Glomerular endothelial cell (primary cell): ENCODE measurements around the gene CAT. TPM values are rescaled to one million over a fixed set of nuclear protein-coding genes. Genes with fewer than 3 reads are reported as not detected.

Experiments used
- DNase-seq: peaks from one replicate; pipeline ENCODE4 v3.0.0-alpha.2; 2011; ENCODE audit warnings: low read depth, low spot score; ENCODE audit errors: extremely low read depth
- total RNA-seq: library from RNA; depleted of rRNA; stranded (reverse); fragments of >200 nt; gene quantifications from 2 replicates; pipeline ENCODE4 v1.2.3, GENCODE V29; 2015

The CAT gene
- total RNA-seq: 31.2 and 37.3 TPM in 2 replicates

DNA sequence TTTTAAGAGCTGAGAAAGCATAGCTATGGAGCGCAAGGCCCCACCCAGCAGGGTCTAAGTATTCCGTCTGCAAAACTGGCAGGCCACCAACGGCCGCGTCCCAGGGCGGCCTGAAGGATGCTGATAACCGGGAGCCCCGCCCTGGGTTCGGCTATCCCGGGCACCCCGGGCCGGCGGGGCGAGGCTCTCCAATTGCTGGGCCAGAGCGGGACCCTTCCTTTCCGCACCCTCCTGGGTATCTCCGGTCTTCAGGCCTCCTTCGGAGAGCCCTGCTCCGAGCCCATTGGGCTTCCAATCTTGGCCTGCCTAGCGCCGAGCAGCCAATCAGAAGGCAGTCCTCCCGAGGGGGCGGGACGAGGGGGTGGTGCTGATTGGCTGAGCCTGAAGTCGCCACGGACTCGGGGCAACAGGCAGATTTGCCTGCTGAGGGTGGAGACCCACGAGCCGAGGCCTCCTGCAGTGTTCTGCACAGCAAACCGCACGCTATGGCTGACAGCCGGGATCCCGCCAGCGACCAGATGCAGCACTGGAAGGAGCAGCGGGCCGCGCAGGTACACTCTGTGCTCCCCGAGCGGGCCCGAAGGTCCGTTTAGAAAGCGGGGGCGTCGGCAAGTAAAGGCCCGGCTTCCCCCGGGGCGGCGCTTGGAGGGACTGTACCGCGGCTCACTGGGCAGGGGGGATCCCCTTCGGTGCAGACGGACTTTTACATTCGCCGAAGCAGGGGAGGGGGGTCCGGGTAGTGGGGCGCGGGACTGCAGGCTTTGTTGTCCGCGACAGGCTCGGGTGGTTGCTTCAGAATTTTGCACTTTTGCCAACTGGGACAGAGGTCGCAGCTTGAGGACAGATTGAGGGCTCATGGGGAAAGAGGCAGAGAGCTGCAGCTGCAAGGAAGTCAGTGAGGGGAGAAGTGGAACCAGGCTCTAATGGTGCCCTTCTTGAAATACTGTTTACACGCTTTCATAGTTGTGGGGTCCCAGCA, at the start of gene CAT:
Gene CAT, plus strand, starts transcription at position 406 of the 979 bp plus-strand sequence. Its CDS starts 80 bp downstream, at position 486.
- peak; percentile 71 for DNase-seq

DNA sequence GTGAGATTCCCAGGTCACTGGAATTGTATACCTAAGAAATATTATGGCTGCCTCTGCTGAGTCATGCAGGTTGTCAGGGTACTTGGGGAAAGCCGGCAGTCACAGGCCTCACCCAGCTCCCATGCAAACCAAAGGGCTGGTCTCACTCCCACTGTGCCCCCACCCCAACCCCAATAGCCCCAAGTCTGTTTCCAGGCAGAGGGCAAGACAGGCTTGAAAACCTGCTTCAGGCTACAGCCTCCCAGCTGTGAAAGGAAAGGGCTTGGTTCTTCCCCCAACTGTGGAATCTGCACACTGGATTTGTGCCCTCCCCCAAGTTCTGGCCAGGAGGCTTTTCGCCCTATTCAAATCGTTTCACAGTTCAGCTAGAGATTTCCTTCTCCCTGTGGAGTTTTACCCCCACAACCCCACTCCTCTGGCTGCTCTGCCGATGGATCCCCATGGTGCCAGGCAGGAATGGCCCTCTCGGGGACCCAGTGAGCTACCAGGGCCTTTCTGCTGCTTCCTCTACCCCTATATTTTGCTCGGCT, 43.9 kb upstream of the CAT start:
- DNase-seq: no peak

DNA sequence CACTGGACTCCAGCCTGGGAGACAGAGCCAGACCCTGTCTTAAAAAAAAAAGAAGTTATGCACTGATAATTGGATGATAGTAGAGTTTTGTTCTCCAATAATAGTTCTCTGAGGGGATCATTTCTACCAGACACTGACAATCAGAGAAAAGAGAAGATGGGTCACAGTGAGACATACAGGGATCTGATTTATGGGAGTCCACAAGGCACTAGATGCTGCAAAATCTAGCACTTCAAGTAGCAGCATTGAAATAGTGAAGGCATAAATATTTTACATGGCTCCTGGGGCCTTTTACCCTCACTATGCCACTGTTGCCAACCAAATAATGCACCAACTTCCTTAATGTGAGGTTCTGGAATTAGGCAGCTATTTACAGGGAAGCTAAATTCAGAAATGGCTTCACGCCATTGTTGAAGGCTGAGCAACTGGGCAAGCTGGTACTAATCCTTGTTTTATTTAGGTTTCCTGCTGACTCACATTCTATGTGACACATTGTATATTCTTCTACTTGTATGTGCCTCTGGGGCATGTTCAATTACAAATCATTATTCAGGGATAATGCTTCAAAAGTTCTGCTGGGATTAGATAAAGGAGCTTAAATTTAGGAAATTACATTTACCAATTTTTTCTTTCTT, 42.7 kb upstream of the CAT start:
- no peak for DNase-seq

DNA sequence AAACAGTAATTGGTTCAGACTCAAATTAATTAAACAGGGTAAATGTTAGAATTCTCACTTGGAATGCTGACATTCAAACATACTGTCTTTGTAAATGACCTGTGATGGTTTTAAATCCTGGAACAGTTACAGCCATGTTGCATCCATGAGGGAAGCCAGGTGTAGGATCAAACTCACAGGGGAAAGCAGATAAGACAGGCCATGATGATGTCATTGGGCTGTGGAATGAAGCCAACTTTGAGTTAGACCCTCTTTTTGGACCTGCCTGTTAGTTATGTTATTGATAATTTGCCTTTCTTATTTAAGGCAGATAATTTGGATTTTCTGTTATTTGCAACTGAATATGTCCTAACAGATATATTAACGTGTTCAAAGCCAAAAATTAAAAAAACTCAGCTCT, 41.6 kb upstream of the CAT start:
- DNase-seq: no peak

- DNase-seq: no peak
These were observed 40.9 kb upstream of the CAT start for GRCh38 chr11:34397811-34398210.

DNA sequence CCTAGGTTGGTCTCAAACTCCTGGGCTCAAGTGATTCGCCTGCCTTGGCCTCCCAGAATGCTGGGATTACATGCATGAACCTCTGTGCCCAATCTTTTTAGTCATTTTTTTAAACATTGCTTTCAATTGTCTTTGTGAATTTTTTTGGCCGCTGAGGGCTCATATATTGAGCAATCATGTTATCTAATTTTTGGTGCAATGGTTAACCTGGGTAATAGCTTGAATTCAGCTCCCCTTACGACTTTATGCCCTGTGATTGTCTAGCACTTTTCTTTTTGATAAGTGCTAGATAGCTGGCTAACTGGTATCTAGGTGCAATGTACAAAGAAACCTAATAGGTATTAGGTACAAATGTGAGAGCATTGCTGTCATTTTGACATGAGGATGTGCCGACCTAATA, 35.3 kb upstream of the CAT start:
- no peak for DNase-seq

GRCh38 chr11:34404280-34404679, 34.5 kb upstream of the CAT start:
- no peak for DNase-seq

DNA sequence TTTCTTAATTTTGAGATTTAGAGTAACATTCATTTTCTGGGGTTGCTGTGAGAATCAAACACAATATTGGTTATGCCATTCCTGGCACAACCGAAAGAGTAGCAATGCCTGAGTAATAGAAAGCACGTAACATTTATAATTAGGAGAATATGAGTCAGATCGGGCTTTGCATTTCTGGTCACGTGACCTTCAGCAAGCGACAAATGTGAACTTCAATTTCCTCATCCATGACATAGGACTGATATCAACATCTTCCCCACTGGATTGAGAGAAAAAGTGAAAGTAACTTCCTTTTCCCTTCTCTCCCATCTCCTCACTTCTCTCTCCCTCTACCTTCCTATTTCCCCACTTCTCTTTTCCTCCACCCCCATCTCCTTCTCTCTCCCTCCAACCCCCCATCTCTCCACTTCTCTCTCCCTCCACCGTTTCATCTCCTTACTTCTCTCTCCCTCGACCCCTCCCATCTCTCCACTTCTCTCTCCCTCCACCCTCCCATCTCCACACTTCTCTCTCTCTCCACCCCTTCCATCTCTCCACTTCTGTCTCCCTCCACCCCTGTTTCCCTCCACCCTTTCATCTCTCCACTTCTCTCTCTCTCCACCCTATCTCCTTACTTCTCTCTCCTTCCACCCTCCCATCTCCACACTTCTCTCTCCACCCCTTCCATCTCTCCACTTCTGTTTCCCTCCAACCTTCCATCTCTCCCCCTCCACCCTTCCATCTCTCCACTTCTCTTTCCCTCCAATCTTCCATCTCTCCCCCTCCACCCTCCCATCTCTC, 33.5 kb upstream of the CAT start:
- DNase-seq: no peak

GRCh38 chr11:34406413-34406812, 32.3 kb upstream of the CAT start:
- DNase-seq: no peak

GRCh38 chr11:34407121-34407813, 31.5 kb upstream of the CAT start:
- no peak for DNase-seq

- no peak for DNase-seq
These were observed 30.1 kb upstream of the CAT start for GRCh38 chr11:34408580-34409172.

GRCh38 chr11:34411111-34411510, 27.6 kb upstream of the CAT start:
- DNase-seq: no peak

- no peak for DNase-seq
These were observed 26.9 kb upstream of the CAT start for GRCh38 chr11:34411791-34412190.

DNA sequence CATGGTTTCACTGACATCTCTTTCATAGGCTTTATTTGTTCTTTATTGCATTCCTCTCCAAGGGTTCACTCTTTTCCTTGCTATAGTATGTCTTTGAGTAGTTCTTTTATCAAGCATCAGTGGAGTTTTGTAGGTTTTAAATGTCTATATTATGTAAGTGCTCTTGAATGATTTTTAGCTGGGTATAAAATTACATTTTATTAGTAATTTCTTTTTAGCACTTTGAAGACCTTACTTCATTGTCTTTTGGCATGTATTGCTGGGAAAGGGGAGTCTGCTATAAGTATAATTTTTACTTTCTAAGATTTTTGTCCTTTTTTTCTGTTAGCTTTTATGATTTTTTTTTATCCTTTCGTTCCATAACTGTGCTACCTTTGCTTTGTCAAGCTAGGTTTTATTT, 25.5 kb upstream of the CAT start:
- DNase-seq: no peak

GRCh38 chr11:34415538-34415937, 23.2 kb upstream of the CAT start:
- no peak for DNase-seq

DNA sequence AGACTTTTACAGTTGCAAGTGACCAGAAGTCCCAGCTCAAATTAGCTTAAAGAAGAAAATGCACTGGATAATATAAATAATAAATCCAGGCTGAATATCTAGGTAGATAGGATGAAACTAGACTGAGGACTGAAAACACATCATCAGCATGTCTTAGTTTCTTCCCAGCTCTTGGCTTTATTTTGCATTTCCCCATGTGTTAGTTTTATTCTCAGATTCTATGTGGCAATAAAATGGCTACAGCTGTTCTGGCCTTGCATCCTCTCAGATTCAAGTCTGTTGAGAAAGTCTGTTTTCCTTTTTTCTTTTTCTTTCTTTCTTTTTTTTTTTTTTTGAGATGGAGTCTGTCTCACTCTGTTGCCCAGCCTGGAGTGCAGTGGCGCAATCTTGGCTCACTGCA, 22.6 kb upstream of the CAT start:
- DNase-seq: no peak

DNA sequence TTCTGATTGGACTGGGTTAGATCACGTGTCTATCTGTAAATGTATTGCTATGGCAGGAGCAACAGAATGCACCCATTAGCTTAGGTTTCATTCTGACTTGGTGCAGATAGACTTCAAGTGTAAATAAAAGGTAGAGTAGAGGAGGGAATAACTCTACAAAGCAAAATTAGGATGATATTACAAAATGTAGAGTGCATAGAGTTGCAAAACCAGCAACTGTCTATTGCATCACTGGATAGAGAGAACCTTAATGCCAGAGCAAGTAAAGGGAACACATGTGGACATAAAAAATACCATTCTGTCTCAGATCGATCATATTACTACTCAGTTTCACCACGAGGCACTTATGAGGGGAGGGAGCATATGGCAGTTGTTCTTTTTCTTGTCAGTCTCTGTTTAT, 22.0 kb upstream of the CAT start:
- no peak for DNase-seq

- no peak for DNase-seq
These were observed 21.5 kb upstream of the CAT start for GRCh38 chr11:34417202-34417601.

DNA sequence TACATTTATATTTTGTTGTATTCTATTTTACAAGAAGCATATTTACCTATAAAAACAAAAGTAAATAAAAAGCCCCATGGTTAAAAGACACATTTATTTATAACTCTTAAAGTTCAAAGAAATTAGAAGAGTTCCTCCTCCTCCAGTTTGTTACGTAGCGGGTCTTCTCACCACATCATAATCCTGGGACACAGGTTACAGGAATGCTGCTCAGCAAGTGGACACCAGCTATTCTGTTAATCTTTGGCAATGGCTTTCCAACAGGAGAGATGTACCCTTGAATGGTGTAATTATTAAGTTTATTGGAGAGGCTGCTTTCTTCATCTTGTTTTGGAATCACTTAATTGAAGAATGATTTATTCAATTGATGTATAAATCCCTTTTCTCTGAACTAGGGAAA, 19.6 kb upstream of the CAT start:
- no peak for DNase-seq

DNA sequence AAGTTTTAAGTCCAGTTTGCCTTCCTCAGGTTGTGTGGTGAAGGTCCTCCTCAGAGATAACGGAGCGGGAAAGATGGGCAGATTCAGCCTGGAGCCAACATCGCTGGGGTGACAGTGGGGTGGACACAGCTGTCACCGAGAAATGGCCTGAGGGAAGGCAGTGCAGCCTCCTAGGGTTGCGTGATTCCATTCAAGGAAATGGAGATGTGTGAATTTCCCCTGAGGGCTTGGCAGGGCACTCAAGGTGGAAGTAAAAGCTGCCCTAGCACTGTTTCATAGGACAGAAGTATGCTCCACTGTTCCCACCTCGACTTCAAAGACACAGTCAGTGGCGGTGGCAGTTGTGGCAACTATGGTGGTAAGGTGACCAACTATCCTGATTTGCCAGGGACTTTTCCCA, 15.4 kb upstream of the CAT start:
- no peak for DNase-seq
